ENCODE results near the gene TOMT.

TOMT gene

DNA sequence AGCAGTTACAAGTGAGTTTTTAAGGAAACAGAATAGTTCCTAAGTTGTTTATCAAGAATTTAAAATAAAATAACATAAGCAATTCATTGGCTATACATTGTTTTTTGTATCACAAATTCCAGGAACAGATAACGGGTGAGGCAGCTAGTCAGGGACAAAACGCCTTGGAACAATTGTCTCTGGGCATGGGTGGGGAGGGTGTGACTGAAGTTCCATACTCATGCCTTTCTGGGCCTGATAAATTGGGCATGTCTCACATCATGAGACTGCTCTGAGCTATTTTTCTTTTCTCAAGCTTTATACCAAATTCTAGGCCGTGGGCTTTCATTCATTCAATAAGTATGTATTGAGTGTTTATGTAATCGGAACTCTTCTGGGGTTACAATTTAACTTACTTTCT, 51.4 kb downstream of the TOMT start:
- TF ChIP-seq, protein P1, sequence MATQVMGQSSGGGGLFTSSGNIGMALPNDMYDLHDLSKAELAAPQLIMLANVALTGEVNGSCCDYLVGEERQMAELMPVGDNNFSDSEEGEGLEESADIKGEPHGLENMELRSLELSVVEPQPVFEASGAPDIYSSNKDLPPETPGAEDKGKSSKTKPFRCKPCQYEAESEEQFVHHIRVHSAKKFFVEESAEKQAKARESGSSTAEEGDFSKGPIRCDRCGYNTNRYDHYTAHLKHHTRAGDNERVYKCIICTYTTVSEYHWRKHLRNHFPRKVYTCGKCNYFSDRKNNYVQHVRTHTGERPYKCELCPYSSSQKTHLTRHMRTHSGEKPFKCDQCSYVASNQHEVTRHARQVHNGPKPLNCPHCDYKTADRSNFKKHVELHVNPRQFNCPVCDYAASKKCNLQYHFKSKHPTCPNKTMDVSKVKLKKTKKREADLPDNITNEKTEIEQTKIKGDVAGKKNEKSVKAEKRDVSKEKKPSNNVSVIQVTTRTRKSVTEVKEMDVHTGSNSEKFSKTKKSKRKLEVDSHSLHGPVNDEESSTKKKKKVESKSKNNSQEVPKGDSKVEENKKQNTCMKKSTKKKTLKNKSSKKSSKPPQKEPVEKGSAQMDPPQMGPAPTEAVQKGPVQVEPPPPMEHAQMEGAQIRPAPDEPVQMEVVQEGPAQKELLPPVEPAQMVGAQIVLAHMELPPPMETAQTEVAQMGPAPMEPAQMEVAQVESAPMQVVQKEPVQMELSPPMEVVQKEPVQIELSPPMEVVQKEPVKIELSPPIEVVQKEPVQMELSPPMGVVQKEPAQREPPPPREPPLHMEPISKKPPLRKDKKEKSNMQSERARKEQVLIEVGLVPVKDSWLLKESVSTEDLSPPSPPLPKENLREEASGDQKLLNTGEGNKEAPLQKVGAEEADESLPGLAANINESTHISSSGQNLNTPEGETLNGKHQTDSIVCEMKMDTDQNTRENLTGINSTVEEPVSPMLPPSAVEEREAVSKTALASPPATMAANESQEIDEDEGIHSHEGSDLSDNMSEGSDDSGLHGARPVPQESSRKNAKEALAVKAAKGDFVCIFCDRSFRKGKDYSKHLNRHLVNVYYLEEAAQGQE (IDR thresholded peaks at IDR 0.05; ENCODE audit: insufficient replicate concordance, low read depth): no peak
- TF ChIP-seq, protein P2, sequence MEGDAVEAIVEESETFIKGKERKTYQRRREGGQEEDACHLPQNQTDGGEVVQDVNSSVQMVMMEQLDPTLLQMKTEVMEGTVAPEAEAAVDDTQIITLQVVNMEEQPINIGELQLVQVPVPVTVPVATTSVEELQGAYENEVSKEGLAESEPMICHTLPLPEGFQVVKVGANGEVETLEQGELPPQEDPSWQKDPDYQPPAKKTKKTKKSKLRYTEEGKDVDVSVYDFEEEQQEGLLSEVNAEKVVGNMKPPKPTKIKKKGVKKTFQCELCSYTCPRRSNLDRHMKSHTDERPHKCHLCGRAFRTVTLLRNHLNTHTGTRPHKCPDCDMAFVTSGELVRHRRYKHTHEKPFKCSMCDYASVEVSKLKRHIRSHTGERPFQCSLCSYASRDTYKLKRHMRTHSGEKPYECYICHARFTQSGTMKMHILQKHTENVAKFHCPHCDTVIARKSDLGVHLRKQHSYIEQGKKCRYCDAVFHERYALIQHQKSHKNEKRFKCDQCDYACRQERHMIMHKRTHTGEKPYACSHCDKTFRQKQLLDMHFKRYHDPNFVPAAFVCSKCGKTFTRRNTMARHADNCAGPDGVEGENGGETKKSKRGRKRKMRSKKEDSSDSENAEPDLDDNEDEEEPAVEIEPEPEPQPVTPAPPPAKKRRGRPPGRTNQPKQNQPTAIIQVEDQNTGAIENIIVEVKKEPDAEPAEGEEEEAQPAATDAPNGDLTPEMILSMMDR (IDR thresholded peaks at IDR 0.05; ENCODE audit: insufficient read depth, low read length): no peak
- TF ChIP-seq SPI1 (IDR thresholded peaks at IDR 0.05; ENCODE audit: borderline replicate concordance, low read depth) (no peak), POLR2AphosphoS5 (IDR thresholded peaks at IDR 0.05; ENCODE audit: low read depth) (no peak), GABPA (IDR thresholded peaks at IDR 0.05; ENCODE audit: low read depth) (no peak)
- H3K4me3 ChIP-seq (replicated peaks; ENCODE audit: insufficient read depth, low read length): no peak overlapping the region
- no peak for DNase-seq (ENCODE audit: low read depth in 1 of 2, low spot score in 1 of 2)
- H3K27ac ChIP-seq (replicated peaks): no peak overlapping the region
- no peaks in the 10 kb centered on the region for H3K27me3 ChIP-seq (ENCODE audit: insufficient read depth, poor library complexity, severe bottlenecking)

Small RNA genes lying within 50 kb of the gene (microRNA-seq; reads per million reads assigned to microRNA genes)
- gene MIR3165: 4.8 reads per million, percentile 14 among the genes with 10 or more reads in this experiment
